GM18861 (cell line): ENCODE measurements around the gene STRAP.
"Not testable (repeated sequence)": the region's sequence is repeated elsewhere in the genome, so short reads cannot be mapped to it uniquely, and the experiment has no call there.

Experiments
- ATAC-seq: cut with Tn5 transposase; IDR thresholded peaks from one replicate; pipeline ENCODE4 v1.9.1; 2021; ENCODE audit not compliant: unreplicated experiment

STRAP gene

DNA sequence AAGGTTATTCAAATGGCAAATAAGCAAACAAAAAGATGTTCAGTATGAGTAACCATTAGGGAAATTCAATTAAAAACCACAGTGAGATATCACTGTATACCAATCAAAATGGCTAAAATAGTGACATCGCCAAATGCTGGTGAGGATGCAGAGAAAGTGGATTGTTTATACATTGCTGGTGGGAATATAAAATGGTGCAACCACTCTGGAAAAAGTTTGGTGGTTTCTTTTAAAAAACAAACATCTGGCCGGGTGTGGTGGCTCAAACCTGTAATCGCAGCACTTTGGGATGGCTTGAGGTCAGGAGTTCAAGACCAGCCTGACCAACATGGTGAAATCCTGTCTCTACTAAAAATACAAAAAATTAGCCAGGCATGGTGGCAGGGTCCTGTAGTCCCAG is 14.0 kb upstream of the STRAP start:
- no peak for ATAC-seq

DNA sequence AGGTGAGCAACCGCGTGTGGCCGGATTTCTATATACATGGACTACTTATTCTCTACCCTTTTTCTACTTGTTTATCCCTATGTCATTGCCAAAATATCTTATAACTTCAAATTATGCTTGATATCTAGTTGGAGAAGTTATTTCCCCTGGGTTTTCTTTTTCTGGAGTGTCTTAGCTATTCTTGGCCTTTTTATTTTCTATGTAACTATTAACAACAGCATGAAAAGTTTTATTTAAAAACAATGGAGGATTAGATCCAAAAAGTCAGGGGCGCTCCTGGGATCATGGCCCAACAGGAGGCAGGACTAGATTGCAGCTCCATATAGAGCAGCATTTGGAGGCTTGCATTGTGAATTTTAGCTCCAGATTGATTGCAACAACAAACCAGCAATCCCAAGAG is 8.6 kb upstream of the STRAP start:
- no peak for ATAC-seq

DNA sequence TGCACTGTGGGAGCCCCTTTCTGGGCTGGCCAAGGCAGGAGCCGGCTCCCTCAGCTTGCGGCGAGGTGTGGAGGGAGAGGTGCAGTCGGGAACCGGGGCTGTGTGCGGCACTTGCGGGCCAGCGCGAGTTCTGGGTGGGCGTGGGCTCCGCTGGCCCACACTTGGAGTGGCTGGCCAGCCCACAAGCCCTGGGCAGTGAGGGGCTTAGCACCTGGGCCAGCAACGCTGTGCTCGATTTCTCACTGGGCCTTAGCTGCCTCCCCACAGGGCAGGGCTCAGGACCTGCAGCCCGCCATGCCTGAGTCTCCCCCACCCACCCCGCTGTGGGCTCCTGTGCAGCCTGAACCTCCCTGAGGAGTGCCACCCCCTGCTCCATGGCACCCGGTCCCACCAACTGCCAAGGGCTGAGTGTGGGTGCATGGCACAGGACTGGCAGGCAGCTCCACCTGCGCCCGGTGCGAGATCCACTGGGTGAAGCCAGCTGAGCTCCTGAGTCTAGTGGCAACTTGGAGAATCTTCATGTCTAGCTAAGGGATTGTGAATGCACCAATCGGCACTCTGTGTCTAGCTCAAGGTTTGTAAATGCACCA is 7.5 kb upstream of the STRAP start:
- ATAC-seq: not testable (repeated sequence)

DNA sequence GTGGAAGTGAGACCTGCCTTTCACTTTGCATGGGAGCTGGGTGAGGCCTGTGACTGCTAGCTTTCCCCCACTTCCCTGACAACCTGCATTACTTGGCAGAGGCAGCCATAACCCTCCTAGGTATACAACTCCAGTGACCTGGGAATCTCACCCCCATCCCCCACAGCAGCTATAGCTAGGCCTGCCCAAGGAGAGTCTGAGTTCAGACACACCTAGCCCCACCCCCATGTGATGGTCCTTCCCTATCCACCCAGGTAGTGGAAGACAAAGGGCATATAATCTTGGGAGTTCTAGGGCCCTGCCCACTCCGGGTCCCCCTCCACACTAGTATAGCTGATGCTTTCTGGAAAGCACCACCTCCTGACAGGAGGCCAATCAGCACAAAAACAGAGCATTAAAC is 6.3 kb upstream of the STRAP start:
- ATAC-seq: no peak

DNA sequence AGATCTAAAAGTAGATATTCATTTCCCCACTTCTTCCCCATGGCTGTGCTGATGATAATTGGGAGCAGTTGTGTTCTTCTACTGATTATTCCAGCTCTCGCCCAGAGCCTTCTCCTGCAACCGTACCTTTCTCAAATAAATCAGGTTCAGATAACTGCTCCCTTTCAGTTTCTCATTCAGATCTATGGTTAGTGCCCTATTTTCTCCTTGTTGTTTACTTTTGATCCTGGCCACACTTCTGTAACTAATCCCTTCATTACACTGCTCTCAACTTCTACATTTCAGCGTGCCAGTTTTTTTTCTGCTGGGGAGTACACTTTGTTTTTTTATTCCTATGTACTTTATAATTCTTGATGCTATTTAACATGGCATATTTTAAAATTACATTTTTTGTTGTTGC is 2.8 kb upstream of the STRAP start:
- no peak for ATAC-seq

DNA sequence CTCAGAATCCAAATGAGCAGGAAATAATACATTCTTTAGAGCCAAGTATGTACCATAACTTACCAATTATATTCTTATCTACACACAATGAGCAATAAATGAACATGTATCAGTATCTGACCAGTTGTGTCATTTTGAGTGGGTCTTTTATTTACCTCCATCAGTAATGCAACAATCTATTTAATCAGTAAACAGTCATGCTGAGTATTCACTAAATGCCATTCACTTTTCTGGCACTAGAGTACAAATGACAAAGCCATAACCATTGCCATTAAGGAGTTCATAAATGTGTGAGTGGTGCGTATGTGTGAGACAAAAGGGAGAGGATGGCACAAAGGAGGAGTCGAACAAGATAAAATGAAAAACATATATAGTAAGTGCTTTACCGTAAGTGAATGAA is 1.5 kb upstream of the STRAP start:
- ATAC-seq: no peak

DNA sequence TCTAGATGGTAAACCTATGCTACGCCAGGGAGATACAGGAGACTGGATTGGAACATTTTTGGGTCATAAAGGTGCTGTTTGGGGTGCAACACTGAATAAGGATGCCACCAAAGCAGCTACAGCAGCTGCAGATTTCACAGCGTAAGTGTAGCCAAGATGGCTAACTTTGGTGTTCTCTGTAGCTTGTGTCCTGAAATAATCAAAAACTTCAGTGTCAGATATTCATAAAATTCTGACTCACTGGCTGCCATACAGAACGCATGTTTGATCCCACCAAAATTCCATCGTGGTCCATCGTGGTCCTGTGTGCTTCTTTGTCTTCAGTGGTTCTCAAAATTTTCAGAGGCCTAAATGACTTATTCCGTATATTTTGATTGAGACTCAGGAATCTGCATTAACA is 1.3 kb downstream of the STRAP start:
- no peak for ATAC-seq

DNA sequence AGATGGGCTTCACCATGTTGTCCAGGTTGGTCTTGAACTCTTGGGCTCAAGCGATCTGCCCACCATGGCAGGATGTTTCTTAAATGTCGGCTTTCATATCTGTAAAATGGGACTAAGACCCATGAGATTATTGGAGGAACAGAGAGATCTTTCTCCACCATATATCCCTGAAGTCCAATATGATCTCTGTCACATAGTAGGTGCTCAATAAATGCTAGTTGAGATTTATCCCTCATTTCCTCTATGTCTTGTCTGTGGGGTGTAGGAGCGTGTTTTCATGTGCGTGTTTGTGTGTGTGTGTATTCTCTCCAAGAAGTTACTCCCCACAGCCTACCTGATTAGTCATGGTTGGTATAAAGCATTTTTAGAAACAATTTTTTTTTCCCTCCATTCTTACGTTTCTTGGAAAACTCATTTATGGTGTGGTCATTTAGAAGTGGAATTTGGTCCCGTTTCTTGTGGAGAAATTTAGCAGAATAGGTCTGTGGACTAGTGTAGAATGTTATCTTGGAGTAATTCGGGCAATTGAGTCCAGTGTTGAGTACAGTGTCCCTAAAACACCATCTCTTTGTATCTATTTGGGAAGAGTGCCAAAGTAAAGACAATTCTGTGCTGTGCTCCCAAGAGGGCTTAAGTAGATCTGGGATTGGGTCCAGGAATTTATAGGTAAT is 4.3 kb downstream of the STRAP start:
- no peak for ATAC-seq

DNA sequence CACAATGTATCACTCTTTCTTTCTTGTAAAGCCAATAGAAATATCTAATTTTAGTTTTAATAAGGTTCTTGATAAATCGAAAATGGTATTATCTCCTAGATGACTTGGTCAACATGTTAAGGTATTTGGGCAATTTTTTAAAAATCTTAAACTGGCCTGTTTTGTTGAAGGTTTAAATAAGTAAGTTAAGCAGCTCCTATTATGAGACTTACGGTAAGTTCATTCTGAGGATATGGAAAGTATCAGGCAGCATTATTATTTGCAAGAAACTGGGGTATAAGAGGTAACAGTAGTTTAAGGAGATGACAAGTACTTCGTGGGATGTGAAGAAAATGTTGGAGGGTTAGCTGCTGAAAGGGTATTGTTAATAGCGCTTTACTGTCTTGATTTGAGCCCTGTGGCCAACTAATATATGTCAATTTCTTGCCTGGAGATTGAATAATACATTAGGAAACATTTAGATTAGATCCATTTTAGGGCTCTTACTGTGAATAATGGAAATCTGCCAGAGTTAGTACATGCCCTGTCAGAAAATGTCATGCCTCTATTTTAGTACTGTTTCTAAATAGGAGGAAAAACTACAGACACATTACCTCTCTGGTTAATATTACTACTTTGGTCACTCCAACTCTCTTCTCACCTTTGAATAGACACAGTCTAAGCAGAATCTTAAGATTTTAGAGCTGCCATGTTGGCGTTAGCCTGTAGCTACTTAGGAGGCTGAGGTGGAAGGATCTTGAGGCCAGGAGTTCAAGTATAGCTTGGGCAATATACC is 5.0 kb downstream of the STRAP start:
- no peak for ATAC-seq

DNA sequence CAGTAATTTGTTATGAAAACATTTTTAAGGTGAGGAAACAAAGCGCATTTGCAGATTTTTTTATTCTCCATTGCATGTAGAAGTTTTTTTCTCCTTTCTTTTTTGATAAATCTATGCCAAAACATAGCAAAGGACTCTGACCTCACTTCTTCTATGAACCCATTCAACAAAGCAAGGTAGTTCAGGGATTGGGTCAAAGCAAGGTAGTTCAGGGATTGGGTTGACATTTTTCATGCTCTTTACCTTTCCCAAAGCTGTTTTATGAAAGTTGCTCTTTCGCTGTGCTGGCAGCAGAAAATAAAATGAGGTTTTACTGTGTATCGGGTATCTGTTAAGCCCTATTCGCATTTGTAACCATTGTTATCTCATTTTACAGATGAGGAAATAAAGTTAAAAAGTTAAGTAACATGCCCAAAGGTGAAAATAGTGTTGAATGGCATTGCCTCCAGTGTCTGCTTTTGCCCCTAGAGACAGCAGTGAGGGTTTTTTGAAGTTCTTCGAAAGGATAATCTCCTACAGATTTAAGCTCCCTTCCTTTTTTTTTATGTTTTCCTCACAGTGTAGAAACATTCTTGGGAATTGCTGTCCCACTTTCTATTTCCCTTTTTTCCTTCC is 10.6 kb downstream of the STRAP start:
- ATAC-seq: no peak

DNA sequence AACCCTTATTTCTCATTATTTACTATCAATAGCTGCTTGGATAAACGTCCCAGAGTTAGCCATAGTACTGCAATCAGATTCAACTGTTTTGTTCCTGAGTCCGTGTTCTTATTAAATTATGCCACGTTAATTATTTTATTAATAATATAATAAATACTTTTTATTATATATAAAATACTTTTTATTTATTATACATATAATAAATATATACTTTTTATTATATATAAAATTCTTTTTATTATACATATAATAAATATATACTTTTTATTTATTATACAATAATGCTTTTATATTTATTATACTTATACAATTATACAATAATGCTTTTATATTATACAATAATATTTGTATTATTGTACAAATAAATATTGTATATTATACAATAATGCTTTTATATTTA is 11.1 kb downstream of the STRAP start:
- no peak for ATAC-seq

DNA sequence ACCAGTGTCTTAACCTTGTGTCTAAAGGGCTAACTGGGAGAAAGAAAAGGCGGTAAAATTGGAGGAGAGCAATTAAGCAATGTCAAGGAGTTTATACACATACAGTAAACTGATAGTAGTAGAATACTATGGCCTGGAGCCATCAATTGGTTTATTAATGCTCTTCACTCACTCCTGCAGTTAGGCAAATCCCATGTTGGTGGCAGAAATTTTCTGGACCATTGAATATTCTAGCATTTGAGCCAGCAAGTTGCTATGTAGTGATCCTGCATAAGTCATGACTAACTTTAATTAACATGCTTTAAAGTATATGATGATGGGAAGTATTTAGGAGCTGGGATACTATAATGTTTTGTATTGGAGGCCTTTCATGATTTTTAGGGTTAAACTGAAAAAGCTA is 14.7 kb downstream of the STRAP start:
- ATAC-seq: no peak

DNA sequence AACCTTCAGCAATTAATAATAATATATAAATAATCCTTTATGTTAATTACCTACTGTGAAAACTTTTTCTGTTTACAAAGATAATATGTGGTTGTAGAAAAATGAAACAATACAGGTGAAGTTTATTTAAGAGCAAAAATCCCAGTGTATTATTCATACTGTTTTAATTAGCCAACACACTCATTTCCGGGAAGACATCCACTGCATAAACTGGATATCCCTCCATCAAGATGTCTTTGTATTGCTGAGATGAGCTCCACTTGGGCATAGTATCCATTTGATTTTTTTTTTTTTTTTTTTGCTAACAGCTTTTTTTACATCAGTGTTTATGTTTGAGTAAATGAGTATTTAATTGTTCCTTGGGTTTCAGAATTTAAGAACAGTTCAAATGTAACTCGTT is 15.2 kb downstream of the STRAP start:
- no peak for ATAC-seq

DNA sequence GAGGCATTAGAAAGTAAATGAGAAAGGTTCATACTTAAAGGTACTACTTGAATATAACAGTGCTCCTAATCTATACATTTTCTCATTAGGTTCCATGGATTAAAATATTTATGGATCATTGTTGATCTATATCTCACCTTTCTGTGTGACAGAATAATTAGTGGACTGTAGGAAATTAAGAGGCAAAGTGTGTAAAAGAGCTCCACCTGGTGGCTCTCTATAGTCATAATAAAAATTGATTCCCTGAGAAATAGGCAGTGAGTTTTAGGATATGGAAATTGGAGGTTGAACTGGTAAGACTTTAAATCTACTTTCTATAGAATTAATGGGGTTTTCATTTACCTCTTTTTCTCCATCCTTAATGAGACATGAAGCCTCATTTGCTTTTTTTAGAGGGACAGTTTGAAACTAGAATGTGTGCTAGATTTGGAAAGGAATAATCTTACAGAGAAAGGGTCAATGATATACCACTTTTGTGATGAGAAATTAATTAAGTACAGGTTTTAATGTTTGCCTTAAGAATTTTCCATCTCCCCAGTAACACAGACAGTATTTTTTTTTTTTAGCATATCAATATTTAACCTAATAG is 17.2 kb downstream of the STRAP start:
- ATAC-seq: no peak

DNA sequence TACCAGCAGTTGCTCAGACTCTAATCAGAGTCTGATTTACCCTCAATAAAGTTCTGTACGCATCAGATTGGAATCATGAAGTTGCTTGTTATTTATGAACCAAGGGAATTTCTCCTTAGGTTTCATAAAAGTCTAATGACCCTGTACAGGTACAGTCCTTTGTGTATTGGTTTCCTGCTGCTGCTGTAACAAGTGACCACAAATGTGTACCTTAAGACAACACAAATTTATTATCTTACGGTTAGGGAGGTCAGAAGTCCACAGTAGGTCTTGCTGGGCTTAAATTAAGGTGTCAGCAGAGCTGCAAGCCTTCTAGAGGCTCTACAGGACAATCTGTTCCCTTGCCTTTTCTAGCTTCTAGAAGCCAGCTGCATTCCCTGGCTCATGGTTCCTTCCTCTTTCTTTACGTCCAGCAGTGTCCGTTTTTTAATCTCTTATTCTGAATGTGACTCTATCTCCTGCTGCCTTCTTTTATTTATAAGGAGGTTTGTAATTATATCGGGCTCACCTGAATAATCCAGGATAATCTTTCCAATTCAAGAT is 22.3 kb downstream of the STRAP start:
- no peak for ATAC-seq

DNA sequence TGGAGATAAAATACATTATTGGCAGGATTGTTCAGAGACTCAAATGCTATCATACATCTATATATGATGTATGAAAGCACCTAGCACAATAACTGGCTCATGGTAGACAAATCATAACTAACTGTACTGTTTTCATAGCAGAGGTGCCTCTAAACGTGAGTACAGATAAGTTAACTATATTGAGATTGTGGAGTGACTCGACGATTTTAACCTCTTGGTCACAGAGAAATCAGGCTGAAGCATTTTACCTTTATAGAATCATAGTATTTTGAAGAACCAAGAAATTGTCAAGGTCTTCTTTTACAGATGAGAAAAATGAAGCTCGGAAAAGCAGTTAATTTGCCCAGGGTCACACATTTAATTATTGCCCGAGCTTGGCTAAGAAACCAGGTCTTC is 28.3 kb downstream of the STRAP start:
- ATAC-seq: no peak

DNA sequence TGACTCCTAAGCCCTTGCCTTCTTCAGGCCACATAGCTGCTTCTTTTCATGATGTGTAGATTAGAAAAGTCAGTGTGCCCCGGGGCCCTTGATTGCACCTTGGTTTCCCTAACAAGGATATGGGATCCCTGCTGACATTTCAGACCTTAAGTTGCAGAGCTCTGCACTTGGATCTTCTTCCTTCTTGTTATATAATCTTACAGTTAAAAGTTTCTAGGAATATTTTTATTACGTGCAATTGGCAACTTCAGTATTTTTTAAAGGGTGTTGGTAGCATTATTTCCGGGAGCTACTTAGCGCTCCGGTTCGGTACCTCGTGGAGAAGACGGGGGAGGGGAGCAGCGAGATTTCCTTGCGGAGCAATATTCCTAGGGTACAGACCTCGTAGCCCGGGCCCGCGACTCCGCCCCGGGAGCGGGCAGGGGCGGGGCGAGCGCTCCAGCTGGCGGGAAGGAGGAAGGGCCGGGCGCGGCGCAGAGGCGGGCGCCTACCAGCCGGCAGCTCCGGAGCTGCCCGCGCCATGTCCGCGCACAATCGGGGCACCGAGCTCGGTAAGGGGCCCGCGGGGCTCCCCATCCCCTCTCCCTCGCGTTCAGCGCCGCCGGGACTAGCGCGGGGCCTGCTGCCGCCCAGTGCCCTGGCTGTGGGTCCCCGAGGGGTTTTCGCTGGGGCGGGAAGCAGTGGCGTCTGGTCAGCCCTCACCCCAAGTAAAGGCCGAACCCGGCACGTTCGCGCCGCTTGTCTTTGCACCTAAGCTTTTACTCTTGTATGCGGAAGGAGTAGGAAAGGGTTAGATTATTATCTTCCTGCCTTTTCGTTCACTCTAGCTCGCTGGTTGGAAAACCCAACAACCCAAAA is 28.9 kb downstream of the STRAP start, which contains the start of gene DERA:
Gene DERA (plus strand): TSS at position 469 of the 858 bp plus-strand sequence. CDS start 52 bp downstream, at position 521.
- peak; percentile 84 for ATAC-seq

DNA sequence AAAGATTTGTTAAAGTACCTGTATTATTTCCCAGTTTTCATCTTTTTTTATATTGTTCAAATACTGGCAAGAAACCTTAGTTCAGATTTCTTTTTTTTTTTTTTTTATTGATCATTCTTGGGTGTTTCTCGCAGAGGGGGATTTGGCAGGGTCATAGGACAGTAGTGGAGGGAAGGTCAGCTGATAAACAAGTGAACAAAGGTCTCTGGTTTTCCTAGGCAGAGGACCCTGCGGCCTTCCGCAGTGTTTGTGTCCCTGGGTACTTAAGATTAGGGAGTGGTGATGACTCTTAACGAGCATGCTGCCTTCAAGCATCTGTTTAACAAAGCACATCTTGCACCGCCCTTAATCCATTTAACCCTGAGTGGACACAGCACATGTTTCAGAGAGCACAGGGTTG is 29.7 kb downstream of the STRAP start:
- ATAC-seq: not testable (repeated sequence)

DNA sequence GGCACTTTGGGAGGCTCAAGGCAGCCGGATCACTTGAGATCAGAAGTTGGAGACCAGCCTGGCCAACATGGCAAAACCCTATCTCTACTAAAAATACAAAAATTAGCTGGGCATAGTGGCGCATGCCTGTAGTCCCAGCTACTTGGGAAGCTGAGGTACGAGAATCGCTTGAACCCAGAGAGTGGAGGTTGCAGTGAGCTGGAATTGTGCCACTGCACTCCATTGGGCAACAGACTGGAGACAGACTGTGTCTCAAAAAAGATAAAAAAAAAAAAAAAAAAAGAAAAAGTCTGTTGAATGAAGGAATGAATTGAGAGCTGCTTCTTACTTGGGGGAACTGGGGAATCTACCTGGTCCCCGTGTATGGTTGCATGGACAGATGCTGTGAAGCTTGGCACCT is 31.9 kb downstream of the STRAP start:
- not testable (repeated sequence) for ATAC-seq

DNA sequence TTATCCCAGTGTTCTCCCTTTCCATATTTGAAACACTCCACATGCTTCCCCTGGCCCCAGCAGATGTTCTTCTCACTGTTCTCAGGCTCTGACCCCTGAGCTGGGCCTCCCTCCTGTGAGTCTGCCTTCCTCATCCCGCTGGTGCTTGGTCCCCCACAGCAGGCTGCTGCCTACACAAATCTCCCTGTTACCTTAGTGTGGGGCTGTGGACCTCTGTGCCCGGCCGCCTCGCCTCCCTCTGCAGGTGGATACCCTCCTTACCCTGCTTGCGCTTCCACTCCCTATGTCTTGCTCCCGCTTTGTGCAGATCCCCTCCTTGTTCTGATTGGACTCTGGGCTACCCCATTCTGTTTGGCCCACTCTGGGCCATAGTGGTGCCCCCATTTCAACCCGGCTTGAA is 35.9 kb downstream of the STRAP start:
- ATAC-seq: no peak
